ENCODE results near the gene TECTA. TPM values are rescaled to one million over a fixed set of nuclear protein-coding genes. Genes with fewer than 3 reads are reported as not detected.

Gene TECTA
- 0.23 and 0.26 TPM in 2 replicates for total RNA-seq

GRCh38 chr11:121100943-121101342 lies at the start of gene TECTA:
Gene TECTA (plus strand): TSS chr11:121101243. CDS start chr11:121102666, 1,423 bp downstream.

Other genes starting within 250 kb of the TECTA start
- gene TBCEL, start 77.1 kb upstream of the TECTA start, total RNA-seq = 14.1 and 19.5 TPM in 2 replicates
- 47.8 and 49.6 TPM in 2 replicates for gene SC5D, start 191.5 kb downstream of the TECTA start, total RNA-seq